GM12892 (cell line): Measurements from ENCODE around the gene ARSA.
A peak's percentile ranks its signal among the peaks of the same experiment; 100 is the strongest.
"Not testable (repeated sequence)": the region's sequence is repeated elsewhere in the genome, so short reads cannot be mapped to it uniquely, and the experiment has no call there.

Source experiments
- DNase-seq: peaks from one replicate; pipeline ENCODE4 v3.0.0; 2011; ENCODE audit not compliant: insufficient read length
- FAIRE-seq: peaks from 2 replicates; lab custom pipeline; 2011; peaks lifted over from hg19 to GRCh38; lab: Jason Lieb, UNC
- POLR2A ChIP-seq: IDR thresholded peaks from 2 replicates; pipeline ENCODE4 v1.6.1; 2011; ENCODE audit warnings: low read depth, low read length, control low read depth
- POLR2AphosphoS5 ChIP-seq: IDR thresholded peaks from 2 replicates; pipeline ENCODE4 v1.6.1; 2011; ENCODE audit warnings: low read depth, low read length, control low read depth
- TAF1 ChIP-seq: IDR thresholded peaks from 2 replicates; pipeline ENCODE4 v1.6.1; 2011; ENCODE audit warnings: low read depth, mild to moderate bottlenecking, control low read depth, low read length, borderline replicate concordance

The ARSA gene

GRCh38 chr22:50671641-50672040 is 43.7 kb upstream of the ARSA start:
- no peak for TF ChIP-seq POLR2AphosphoS5
- TF ChIP-seq POLR2A, result no peak
- no peak for TF ChIP-seq TAF1
- DNase-seq (peak; percentile 23), FAIRE-seq (no peak)

GRCh38 chr22:50670914-50671538 is 43.1 kb upstream of the ARSA start:
- FAIRE-seq, result no peak
- no peak for DNase-seq
- TF ChIP-seq TAF1 (no peak), POLR2A (no peak)

- TF ChIP-seq TAF1 (no peak), POLR2A (no peak), POLR2AphosphoS5 (no peak)
- no peak for DNase-seq
- no peak for FAIRE-seq
Observed at GRCh38 chr22:50670513-50670912, 42.6 kb upstream of the ARSA start.

GRCh38 chr22:50665738-50666137 is 37.8 kb upstream of the ARSA start:
- FAIRE-seq (no peak), DNase-seq (no peak)
- TF ChIP-seq POLR2AphosphoS5, result no peak

- FAIRE-seq (no peak), DNase-seq (no peak)
- TF ChIP-seq POLR2AphosphoS5 (no peak), TAF1 (no peak), POLR2A (no peak)
Observed at GRCh38 chr22:50665212-50665611, 37.3 kb upstream of the ARSA start.

GRCh38 chr22:50660306-50660705 is 32.4 kb upstream of the ARSA start:
- FAIRE-seq, result no peak
- no peak for TF ChIP-seq POLR2A
- TF ChIP-seq TAF1, result no peak
- TF ChIP-seq POLR2AphosphoS5, result no peak
- DNase-seq, result no peak

GRCh38 chr22:50659711-50660110 is 31.8 kb upstream of the ARSA start:
- not testable (repeated sequence) for DNase-seq, FAIRE-seq

- TF ChIP-seq POLR2A, result no peak
- no peak for TF ChIP-seq POLR2AphosphoS5
- TF ChIP-seq TAF1, result no peak
- FAIRE-seq (no peak), DNase-seq (no peak)
Observed at GRCh38 chr22:50657925-50658324, 30.0 kb upstream of the ARSA start.

- FAIRE-seq (no peak), DNase-seq (no peak)
- TF ChIP-seq POLR2A (no peak), POLR2AphosphoS5 (no peak), TAF1 (no peak)
Observed at GRCh38 chr22:50656122-50657070, 28.4 kb upstream of the ARSA start.

- not testable (repeated sequence) for DNase-seq
Observed at GRCh38 chr22:50654664-50655063, 26.7 kb upstream of the ARSA start.

GRCh38 chr22:50653256-50653655 is 25.3 kb upstream of the ARSA start:
- FAIRE-seq (no peak), DNase-seq (no peak)
- TF ChIP-seq TAF1 (no peak), POLR2AphosphoS5 (no peak), POLR2A (no peak)

More at GRCh38 chr22:50654664-50655063, 26.7 kb upstream of the ARSA start:
- FAIRE-seq, result not testable (repeated sequence)

- FAIRE-seq, result peak; percentile 58
- not testable (repeated sequence) for DNase-seq
Observed at GRCh38 chr22:50643821-50644101, 15.8 kb upstream of the ARSA start.

- FAIRE-seq, DNase-seq: not testable (repeated sequence)
Observed at GRCh38 chr22:50643021-50643820, 15.3 kb upstream of the ARSA start.
